ENCODE data around the gene AJAP1.

GRCh38 chr1:4684136-4684535, 29.7 kb downstream of the AJAP1 start:
- TF ChIP-seq CTCF (IDR thresholded peaks at IDR 0.05; ENCODE audit: poor library complexity, severe bottlenecking) (no peak), POLR2AphosphoS5 (IDR thresholded peaks at IDR 0.05) (no peak), EP300 (conservative IDR thresholded peaks at IDR 0.05; ENCODE audit: poor library complexity, severe bottlenecking) (no peak), RAD21 (conservative IDR thresholded peaks at IDR 0.05) (no peak), REST (IDR thresholded peaks at IDR 0.05; ENCODE audit: borderline replicate concordance) (no peak)

Measured in neural cell (in vitro differentiated cells).